Nucleus accumbens (tissue), 56 donors: ENCODE results near the gene MTSS2.

ENCODE experiments used
- DNase-seq, 56 donors: peaks; one replicate each; lab custom pipeline; 2025; lab: John Stamatoyannopoulos, UW

The MTSS2 gene

GRCh38 chr16:70685938-70686375, at the start of gene MTSS2:
Gene MTSS2, minus strand, starts transcription at chr16:70686053. Its CDS starts 262 bp downstream, at chr16:70685791.
- peak in 55 of 56 donors; percentile 29 to 90 (median 73) for DNase-seq

DNA sequence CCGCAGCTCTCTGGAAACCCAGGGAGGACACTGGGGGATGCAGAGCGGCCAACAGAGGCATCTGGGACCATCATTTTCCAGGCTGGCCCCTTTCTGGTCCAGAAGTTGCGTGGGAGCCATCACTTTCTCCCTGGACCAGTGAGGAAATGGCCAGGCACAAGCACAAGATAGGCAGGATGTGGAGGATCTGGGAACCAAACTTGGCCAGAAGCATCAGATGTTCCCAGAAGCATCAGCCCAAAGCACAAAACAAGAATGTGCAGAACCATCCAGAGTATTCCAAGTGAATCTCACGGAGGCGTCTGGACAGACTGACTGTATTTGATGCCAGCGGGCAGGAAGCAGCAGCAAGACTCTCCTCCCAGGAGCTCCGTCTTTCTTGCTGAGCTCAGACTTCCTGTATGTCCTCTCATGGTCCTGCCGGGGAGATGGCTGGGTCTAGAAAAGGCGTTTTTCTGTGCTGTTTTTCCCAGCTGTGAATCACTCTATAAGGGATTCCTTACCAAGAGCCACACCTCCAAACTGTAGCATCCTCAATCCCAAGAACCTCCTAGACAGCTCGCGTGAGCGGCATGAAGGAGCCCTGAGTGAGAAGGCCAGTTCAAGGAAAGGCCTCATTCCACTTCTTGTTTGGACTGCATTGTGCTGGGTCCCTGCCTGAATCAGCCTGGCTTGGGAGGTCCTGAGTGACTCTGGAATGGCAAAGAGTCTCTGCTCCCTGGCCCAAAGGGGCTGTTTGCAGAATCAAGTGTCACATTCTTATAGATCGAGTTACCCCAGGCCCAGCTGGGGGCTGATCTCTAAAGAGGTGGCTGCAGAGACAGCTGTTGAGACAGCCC, 49.5 kb upstream of the MTSS2 start:
- DNase-seq = no peak

- DNase-seq = no peak
These were observed 48.8 kb upstream of the MTSS2 start for GRCh38 chr16:70734522-70735095.

DNA sequence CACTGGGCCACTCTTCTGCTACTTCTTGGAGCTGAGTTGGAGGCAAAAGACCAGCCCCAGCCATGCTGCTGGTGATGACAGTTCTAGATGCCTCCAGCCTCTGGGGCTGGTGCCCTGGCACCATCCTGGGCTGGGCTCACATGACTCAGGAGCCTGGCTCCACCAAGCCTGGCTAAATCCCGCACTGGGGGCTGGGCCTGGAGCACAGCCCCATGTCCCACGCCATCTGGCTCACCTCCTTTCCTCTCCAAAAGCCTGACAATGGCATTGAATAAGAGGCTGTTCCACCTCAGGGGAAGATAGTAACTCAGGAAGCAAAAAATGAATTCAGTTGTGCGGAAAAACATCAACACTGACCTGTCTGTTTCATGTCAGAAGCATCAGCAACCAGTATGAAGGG, 45.1 kb upstream of the MTSS2 start:
- peak in 17 of 56 donors; percentile 10 to 64 (median 18) for DNase-seq

GRCh38 chr16:70730031-70730430, 44.2 kb upstream of the MTSS2 start:
- peak in 24 of 56 donors; percentile 9 to 56 (median 22) for DNase-seq

DNA sequence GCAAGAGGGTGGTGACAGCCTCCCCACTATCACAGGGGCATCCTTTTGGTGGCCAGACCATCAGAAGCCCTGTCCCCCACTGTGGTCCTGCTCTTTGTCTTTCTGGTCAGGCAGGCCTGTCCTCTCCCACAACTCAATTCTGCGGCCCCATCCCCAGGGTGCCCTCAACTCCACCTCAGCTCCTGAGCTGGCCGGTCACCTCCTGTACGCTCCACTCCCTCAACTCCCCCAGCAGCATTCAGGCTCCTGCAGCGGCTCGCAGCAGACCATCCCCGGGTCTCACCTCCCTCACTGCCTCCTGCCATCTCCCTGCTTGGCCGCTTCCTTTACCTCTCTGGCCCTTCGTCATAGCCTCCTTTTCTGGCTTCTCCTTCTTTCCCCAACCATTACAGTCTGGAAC, 43.4 kb upstream of the MTSS2 start:
- DNase-seq = no peak

- no peak for DNase-seq
These were observed 42.3 kb upstream of the MTSS2 start for GRCh38 chr16:70728150-70728549.

DNA sequence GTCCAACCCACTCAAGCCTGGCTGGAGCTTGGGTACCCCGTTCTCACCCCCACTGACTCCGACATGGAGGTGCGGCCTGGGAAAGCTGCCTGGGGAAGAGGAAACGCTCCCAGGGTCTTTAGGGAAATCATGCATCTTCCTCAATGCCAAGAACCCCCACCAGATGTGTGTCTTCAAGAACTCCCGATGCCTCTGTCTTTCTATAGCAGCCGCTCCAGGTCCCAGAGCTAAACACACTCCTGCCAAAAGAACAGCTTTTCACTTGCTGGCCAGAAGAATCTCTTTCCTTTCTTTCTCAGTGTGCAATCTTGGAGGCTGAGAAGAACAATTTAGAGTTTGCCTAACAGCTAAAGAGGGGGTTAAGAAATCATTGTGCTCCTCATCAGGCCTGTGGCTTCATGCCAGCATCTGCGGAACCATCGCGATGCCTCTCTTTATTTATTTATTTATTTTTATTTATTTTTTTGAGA, 41.1 kb upstream of the MTSS2 start:
- DNase-seq = no peak

DNA sequence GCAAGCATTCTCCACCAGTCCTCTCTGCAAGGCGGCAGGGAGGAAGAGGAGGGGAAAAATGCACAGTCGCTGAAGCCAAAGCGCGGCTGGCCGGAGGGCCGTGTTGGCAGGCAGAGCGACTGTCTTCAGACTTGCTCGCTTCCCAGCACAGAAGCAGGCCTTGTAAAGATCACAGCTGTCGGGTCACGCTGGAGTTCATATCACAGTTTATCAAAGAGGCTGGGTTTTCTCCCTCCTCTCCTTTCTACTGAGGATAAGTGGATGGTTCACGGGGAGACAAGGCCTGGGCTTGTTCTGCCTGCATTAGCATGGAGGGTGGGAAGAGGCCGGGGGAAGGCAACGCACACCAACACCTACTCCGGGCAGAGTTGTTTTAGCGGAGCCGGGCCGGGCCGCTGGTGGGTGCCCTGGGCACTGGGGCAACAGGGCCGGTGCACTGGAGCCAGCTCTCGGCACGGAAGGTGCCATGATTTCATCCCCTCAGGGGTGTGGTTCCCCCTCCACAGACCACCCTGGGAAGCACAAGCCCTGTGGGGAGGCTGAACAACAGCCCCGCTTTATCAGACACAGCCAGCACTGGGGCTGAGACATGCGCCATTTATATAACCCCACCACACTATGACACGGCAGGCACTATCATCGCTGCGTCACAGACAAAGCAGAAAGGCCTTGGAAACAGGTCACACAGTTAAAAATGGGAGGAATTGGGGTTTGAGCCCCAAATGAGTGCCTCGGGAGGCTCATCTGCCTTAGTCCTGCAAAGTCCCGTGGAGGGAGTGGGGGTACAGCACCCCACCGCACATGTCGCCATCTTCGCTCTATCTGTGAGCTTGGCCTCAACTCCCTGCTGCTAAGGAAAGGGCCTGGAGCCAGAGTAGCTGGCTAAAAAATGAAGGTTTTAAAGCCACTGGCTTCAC, 40.3 kb upstream of the MTSS2 start:
- DNase-seq = peak in 53 of 56 donors; percentile 17 to 92 (median 81)

DNA sequence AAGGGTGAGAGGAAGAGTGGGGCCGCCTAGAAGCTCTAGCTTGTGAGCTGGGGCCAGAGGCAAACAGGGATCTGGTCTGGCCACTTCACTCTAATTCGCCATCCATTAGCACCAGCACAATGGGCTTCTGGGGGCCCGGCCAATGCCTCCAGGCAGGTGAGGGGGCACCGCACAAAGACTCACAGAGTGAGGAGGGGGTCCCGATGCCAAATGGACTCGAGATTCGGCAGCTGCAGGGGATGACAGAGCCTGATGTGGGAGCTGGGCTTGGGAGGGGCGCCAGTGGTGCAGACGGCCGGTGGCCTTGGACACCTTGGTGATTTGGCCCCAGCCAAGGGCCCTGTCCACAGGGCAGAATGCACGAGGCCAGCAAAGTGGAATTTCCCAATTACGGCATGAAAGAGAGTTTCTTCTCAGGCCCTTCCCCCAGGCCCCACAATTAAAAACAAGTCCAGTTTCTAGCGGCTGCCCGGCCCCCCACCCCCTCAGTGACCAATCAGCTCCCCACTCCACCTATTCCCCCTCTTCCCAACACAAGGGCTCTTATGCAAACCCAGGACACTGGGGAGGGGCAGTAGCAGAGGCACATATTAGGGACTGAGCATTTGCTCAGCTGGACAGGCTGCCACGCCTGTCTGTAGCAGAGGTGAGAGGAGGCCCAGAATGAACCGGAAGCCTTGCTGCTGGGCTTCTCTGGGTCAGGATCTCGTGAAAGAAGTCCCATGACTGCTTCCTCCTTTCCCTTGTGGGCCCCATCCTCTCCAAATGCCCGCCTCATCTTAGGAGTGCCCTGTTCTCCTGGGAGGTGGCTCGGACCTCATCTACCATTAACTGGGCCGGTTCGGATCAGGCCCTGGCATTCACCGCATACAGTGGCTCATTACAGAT, 39.4 kb upstream of the MTSS2 start:
- peak in 37 of 56 donors; percentile 29 to 85 (median 66) for DNase-seq

GRCh38 chr16:70724146-70725023, 38.5 kb upstream of the MTSS2 start:
- no peak for DNase-seq

- DNase-seq = no peak
These were observed 37.9 kb upstream of the MTSS2 start for GRCh38 chr16:70723740-70724145.

DNA sequence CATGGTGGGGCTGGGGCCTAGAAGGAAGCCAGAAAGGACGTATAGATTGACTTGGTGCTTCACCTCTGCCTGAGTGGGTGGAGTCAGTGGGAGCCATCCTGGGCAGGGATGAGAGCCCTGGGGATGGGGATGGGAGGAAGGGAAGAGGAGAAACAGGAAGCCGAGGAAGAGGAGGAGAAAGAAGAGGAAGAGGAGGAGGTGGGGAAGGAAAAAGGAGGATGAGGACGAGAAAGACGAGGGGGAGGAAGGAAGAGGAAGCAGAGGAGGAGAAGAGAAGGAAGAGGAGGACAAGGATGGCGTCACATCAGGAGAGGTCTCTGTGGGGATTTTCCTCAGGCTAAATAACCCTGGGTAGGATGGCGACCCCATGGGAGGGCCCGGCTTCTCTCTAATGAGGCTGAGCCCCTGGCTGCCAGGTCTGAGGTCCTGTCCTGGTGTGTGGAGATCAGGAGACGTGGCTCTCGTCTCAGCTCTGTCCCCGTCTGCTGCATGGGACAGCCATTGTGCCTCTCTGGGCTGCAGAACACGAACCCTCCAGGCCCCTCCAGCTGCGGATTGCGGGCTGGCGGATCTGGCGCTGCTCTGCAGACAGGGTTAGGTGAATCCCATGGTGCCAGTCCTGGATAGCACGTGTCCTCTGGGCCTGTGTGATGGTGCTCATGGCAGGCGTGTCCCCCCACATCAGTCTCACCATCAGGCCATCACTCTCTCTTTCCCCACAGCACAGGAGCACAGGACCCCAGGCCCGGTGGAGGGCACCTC, 35.5 kb upstream of the MTSS2 start:
- DNase-seq = no peak

DNA sequence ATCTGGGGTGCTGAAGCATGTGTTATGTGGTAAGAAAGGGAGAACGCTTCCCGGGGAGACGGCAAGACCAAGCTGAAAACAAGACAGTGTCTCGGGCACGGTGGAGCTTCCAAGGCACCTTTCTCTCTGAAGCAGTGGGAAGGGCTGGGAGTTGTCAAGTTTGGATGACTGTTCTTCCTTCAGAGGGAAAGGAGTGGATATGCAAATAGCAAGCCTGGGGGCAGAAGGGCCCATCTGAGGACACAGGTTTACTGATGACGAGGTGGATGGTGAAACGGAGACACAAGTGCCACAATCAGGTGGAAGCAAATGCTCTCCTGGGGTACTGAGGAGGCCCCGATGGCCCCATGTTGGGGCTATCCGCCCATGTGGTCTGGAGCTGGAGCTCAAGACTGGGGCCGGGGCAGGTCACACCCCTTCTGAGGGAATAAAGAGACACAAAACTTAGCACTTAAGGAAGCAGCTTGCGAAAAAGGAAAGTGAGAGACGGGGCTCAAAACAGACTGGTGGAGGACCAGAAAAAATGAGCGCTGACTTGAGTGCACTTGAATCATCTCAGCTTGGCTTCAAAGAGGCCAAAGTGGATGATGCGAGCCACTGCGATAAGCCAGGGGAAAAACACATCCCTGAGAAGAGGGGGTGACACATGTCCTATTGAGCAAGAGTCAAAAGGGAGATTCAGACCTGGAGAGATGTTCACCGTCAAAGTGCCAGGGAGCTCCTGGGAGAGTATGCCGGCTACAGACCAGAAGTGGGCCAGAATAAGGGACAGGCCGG, 34.8 kb upstream of the MTSS2 start:
- no peak for DNase-seq

- DNase-seq = no peak
These were observed 31.2 kb upstream of the MTSS2 start for GRCh38 chr16:70717065-70717464.

DNA sequence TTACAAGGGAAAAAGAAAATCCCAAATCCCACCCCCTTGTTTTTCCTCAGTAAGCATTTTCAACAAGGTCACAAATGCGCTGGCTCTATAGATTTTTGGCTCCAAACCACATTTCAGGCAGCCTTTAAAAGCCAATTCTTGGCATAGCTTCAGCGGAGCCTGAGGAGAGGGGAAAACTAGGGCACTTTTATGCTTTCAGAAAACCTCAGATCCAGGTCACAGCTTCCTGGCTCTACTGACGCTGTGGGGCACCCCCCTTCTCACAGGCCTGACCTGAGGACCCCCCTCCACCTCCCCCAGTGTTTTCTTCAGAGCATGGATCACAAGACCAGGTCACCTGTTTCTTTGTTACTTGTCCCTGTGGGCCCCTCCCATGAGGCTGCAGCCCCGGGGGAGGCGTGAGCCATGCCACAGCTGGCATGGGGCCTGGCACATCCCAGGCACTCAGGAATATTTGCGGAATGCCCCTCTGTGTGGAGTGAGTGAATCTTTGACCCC, 30.1 kb upstream of the MTSS2 start:
- peak in 21 of 56 donors; percentile 13 to 55 (median 30) for DNase-seq
